ENCODE results near the gene EHMT1. TPM values are rescaled to one million over a fixed set of nuclear protein-coding genes. Genes with fewer than 3 reads are reported as not detected.

EHMT1 gene
- total and polyA plus RNA-seq, 9 of the 15 experiments (the other 6 are each of a cell fraction or from before 2014, with no cell fraction given) = 2.2 to 76.0 (median 36.4) TPM

DNA sequence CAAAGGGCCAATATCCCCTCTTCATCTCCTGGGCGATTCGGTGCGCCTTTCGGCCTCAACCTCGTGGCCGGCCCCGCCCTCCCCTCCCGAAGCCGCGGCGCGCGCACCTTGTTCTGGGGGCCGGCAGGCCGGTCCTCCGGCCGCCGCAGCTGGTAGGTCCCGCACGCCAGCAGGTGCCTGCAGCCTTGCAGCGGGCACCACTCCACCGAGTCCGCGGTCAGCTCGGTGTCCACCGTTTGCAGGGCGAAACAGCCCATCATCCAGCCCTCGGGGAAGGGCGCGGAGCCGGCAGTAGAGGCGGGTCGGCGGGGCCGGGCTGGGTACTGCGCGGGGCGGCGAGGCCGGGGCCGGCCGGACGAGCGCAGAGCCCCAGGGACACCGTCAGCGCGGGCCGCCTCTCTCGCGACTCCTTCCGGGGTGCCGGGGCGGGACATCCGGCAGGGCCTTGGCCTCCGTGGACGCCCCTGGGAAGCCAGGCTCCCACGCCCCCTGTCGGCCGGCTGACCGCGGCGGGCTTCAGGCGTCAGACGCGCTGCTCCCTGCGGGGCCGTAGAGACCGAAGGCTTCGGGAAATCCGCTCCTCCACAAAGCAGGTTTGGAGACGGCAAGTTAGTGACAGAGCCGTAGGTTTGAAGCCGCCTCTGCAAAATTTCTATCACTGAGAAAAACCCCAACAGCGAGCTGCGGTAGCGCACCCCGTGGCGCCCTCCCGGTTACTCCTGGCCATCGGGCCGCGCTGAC lies 40.1 kb upstream of the EHMT1 start, which contains the start of gene DPH7 (continued):
- TF ChIP-seq FUS (optimal IDR thresholded peaks at IDR 0.05; ENCODE audit: low read depth, low read length) (no peak), HNRNPL (IDR thresholded peaks at IDR 0.05; ENCODE audit: low read depth, low read length) (no peak), SMC3 (conservative IDR thresholded peaks at IDR 0.05; ENCODE audit: insufficient read depth, low read depth, low read length) (0 out of 2 replicates have a peak, but pooled peaks have one; percentile 24), MTA3 (IDR thresholded peaks at IDR 0.05; ENCODE audit: borderline replicate concordance) (peak; percentile 89; the same call in 1 of the 2 replicates), POLR2H (tag; IDR thresholded peaks at IDR 0.05; ENCODE audit: low read depth) (peak; percentile 69), SMARCA4 (IDR thresholded peaks at IDR 0.05) (no peak), ZNF41 (CRISPR knock-in tag; conservative IDR thresholded peaks at IDR 0.05) (no peak), ZNF696 (CRISPR knock-in tag; conservative IDR thresholded peaks at IDR 0.05) (no peak), BRCA1 (IDR thresholded peaks at IDR 0.05) (no peak), BRCA1 (CRISPR knock-in tag; IDR thresholded peaks at IDR 0.05) (no peak), ZNF184 (CRISPR knock-in tag; IDR thresholded peaks at IDR 0.05) (no peak), CHD2 (IDR thresholded peaks at IDR 0.05; ENCODE audit: low read depth, low read length) (peak; percentile 71), NBN (IDR thresholded peaks at IDR 0.05; ENCODE audit: low read depth) (peak; percentile 70; the same call in 1 of the 2 replicates), HDAC6 (IDR thresholded peaks at IDR 0.05; ENCODE audit: low read depth, low read length) (no peak), NR1H2 (CRISPR knock-in tag; IDR thresholded peaks at IDR 0.05) (no peak), JUND (IDR thresholded peaks at IDR 0.05; ENCODE audit: borderline replicate concordance, low read depth, low read length) (peak; percentile 49), JUND (tag; IDR thresholded peaks at IDR 0.05; ENCODE audit: borderline replicate concordance, low read depth, low read length) (no peak; the same call in 2 of the 3 replicates), OTX1 (CRISPR knock-in tag; IDR thresholded peaks at IDR 0.05) (no peak), CEBPB (tag; IDR thresholded peaks at IDR 0.05) (no peak), ZFX (CRISPR knock-in tag; IDR thresholded peaks at IDR 0.05) (peak; percentile 96), SPI1 (IDR thresholded peaks at IDR 0.05; ENCODE audit: borderline replicate concordance, low read depth, low read length) (no peak)
- TF ChIP-seq, protein P1, sequence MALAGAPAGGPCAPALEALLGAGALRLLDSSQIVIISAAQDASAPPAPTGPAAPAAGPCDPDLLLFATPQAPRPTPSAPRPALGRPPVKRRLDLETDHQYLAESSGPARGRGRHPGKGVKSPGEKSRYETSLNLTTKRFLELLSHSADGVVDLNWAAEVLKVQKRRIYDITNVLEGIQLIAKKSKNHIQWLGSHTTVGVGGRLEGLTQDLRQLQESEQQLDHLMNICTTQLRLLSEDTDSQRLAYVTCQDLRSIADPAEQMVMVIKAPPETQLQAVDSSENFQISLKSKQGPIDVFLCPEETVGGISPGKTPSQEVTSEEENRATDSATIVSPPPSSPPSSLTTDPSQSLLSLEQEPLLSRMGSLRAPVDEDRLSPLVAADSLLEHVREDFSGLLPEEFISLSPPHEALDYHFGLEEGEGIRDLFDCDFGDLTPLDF (CRISPR knock-in tag; IDR thresholded peaks at IDR 0.05) = no peak; the same call in 1 of the 2 replicates
- TF ChIP-seq, protein P2, sequence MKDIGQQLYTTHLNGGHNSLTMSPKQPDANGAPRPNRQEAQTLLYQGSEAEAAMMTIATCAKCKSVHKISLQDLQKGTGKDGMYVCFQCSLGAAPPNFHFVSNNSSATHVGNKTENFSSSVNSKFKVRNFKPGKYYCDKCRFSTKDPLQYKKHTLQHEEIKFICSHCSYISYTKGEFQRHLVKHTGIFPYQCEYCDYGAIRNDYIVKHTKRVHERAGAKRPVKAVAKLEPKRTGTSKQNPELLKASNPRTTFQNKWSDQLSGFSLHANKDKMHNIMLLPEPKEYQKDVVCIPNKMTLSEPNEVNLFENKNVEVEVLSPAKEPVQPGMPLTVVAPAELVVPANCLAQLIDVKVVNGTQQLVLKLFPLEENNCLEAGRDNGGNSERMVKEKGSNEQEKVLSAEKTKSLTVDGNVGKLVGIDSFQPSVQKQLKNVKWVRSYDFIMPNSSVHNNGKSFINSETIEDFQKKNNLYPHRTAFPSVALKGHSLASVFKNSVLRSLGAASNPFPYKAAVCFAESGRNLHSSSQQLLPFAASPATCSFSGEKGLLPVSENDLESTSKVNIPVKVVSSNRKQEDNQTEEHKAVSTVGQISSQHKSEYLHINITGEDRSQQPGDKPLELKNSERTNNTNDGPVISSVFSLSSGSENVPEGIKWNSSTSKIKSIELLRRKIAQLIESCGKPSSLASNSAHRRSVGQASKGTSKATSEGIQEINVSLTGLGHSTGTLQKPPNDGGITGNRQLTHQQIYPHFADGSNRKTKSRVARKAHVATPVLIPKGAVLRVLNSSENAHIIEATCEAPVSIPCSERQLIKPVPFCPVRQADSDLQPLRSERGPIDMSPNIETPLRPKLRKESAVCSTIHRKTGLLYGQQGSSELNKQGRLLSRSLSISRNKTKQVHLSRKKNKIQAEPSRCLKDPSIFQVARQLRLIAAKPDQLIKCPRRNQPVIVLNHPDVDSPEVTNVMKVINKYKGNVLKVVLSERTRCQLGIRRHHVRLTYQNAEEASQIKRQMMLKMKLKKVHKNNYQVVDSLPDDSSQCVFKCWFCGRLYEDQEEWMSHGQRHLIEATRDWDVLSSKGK (CRISPR knock-in tag; IDR thresholded peaks at IDR 0.05) = no peak
- TF ChIP-seq, protein P3, sequence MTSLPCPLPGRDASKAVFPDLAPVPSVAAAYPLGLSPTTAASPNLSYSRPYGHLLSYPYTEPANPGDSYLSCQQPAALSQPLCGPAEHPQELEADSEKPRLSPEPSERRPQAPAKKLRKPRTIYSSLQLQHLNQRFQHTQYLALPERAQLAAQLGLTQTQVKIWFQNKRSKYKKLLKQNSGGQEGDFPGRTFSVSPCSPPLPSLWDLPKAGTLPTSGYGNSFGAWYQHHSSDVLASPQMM (CRISPR knock-in tag; IDR thresholded peaks at IDR 0.05) = no peak
- TF ChIP-seq, protein P4, sequence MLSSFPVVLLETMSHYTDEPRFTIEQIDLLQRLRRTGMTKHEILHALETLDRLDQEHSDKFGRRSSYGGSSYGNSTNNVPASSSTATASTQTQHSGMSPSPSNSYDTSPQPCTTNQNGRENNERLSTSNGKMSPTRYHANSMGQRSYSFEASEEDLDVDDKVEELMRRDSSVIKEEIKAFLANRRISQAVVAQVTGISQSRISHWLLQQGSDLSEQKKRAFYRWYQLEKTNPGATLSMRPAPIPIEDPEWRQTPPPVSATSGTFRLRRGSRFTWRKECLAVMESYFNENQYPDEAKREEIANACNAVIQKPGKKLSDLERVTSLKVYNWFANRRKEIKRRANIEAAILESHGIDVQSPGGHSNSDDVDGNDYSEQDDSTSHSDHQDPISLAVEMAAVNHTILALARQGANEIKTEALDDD (IDR thresholded peaks at IDR 0.05) = no peak
